Psoas muscle (tissue), 8 donors: ENCODE data around the gene BNIP3. TPM values are rescaled to one million over a fixed set of nuclear protein-coding genes. Genes with fewer than 3 reads are reported as not detected.
A peak's percentile ranks its signal among the peaks of the same experiment; 100 is the strongest.

Experiments used
- ATAC-seq, 4 donors: fragments of 200-7000 bp; cut with Tn5 transposase; one replicate each; pipeline ENCODE4 v1.9.1; 2020; ENCODE audit warnings: moderate library complexity in 3 of 4, mild to moderate bottlenecking in 2 of 4
- DNase-seq, 2 donors: peaks; one replicate each; pipeline ENCODE4 v3.0.0-alpha.2; 2020
- H3K27ac ChIP-seq: fragments of 200-600 bp; one replicate; pipeline ENCODE4 v1.8.0; 2022
- H3K27me3 ChIP-seq, 3 donors: fragments of 200-600 bp in 1 of 3; one replicate each; pipeline versions ENCODE4 v1.6.1 to v1.8.0; 2013 to 2022; ENCODE audit warnings: low read length in 2 of 3, mild to moderate bottlenecking in 2 of 3, moderate library complexity in 1 of 3; ENCODE audit not compliant: insufficient read depth in 3 of 3
- H3K36me3 ChIP-seq, 2 donors: fragments of 200-600 bp in 1 of 2; one replicate each; pipeline versions ENCODE4 v1.6.1 to v1.8.0; 2013 to 2022; ENCODE audit warnings: low read depth in 1 of 2, mild to moderate bottlenecking in 1 of 2, moderate library complexity in 1 of 2; ENCODE audit not compliant: insufficient read depth in 1 of 2
- H3K4me1 ChIP-seq: fragments of 200-600 bp; one replicate; pipeline ENCODE4 v1.8.0; 2022
- H3K4me3 ChIP-seq: fragments of 200-600 bp; one replicate; pipeline ENCODE4 v1.8.0; 2022; ENCODE audit warnings: mild to moderate bottlenecking
- H3K9me3 ChIP-seq: fragments of 200-600 bp; one replicate; pipeline ENCODE4 v1.8.0; 2022
- CTCF ChIP-seq: fragments of 200-600 bp; IDR thresholded peaks from one replicate; pipeline ENCODE4 v1.8.0; 2022; ENCODE audit warnings: antibody characterized with exemption
- WGBS, 3 donors: extraction: QIAGEN DNeasy Blood & Tissue Kit; methylation state at CpG; one replicate each; pipeline versions ENCODE4 v1.1.6 to v1.1.7; 2013; 5-methylcytosine and 5-hydroxymethylcytosine counted together
- intact Hi-C, 2 donors: fragments of 100-400 bp; cut with DNase I; formaldehyde crosslinking; loops; one replicate each; pipeline versions ENCODE4 v1.11.0 to v1.14.2; 2022
- polyA plus RNA-seq, 3 donors: library from polyadenylated mRNA; stranded (reverse); fragments of 200-250 nt; gene quantifications; one replicate each; pipeline ENCODE4 v1.2.3, GENCODE V29; 2013
- total RNA-seq, 4 donors: library from RNA; stranded (reverse); fragmentation: NEBNext Ultra II Directional in 2 of 4; extraction: Animal tissue kit (Norgen Biotek cat#: 25700) in 2 of 4; gene quantifications; one replicate each; pipeline versions ENCODE4 v1.2.1 to v1.2.4, GENCODE V29; 2021 to 2023
- donor health status: healthy with polysubstance abuse.
- donor health status: DM: no; HTN: no; CAD: no; lungs with moderate emphysema.
- donor health status: Bipolar disorder and iron deficiency.
- donor health status: healthy.
- donor health status: DM: yes; HTN: yes; CAD: no.
- donor health status: DM: no; HTN: no; CAD: no.
- donor health status: DM: no; HTN: no; CAD: no.
- donor health status: DM: yes; HTN: yes; CAD: no.

Gene BNIP3
- total and polyA plus RNA-seq, 7 donors: 85.9 to 210 (median 149) TPM

- H3K9me3 ChIP-seq: no peaks in the 10 kb centered on the region
- intact Hi-C loops: no loop called here
- DNase-seq (peak in 1 of 2 donors; percentile 70), ATAC-seq (peak; percentile 58 to 83 (median 74))
- peaks cover 49% of the 10 kb centered on the region for H3K4me1 ChIP-seq
- peak overlapping the region; percentile 31 for H3K27ac ChIP-seq
- 54 to 67% (median 59%) methylated on average over 34 of the region's 34 CpGs for WGBS, 3 donors
- no peak overlapping the region for H3K4me3 ChIP-seq
- no peak for TF ChIP-seq CTCF
- H3K27me3 ChIP-seq: no peaks in the 10 kb centered on the region
- peaks cover 0 to 50% of the 10 kb centered on the region in 2 donors for H3K36me3 ChIP-seq
Measured at GRCh38 chr10:131973160-131973951, 8.4 kb downstream of the BNIP3 start.

GRCh38 chr10:131972474-131973071 lies 9.2 kb downstream of the BNIP3 start:
- Histone ChIP-seq H3K4me1 (peaks cover 45% of the 10 kb centered on the region), H3K27ac (peak overlapping the region; percentile 21), H3K9me3 (no peaks in the 10 kb centered on the region), H3K36me3 (peaks cover 0 to 57% of the 10 kb centered on the region in 2 donors), H3K4me3 (no peak overlapping the region), H3K27me3 (no peaks in the 10 kb centered on the region)
- DNase-seq (peak; percentile 60 to 83), ATAC-seq (peak; percentile 25 to 48 (median 35))
- 41 to 49% (median 46%) methylated on average over 11 of the region's 11 CpGs for WGBS, 3 donors
- no peak for TF ChIP-seq CTCF
- intact Hi-C loops: no loop called here

GRCh38 chr10:131971591-131971990 lies 10.1 kb downstream of the BNIP3 start:
- ATAC-seq (no peak), DNase-seq (no peak)
- Histone ChIP-seq H3K36me3 (peaks cover 0 to 63% of the 10 kb centered on the region in 2 donors), H3K9me3 (no peaks in the 10 kb centered on the region), H3K4me3 (no peak overlapping the region), H3K4me1 (peaks cover 41% of the 10 kb centered on the region), H3K27me3 (no peaks in the 10 kb centered on the region), H3K27ac (no peak overlapping the region)
- intact Hi-C loops: no loop called here
- 89 to 94% (median 92%) methylated on average over 7 of the region's 7 CpGs for WGBS, 3 donors
- TF ChIP-seq CTCF: no peak

GRCh38 chr10:131970946-131971345 lies 10.8 kb downstream of the BNIP3 start:
- ATAC-seq: no peak
- intact Hi-C loops: no loop called here
- peaks cover 35% of the 10 kb centered on the region for H3K4me1 ChIP-seq
- H3K27ac ChIP-seq: no peak overlapping the region
- no peak overlapping the region for H3K4me3 ChIP-seq
- DNase-seq: no peak
- H3K36me3 ChIP-seq: peaks cover 0 to 69% of the 10 kb centered on the region in 2 donors
- no peak for TF ChIP-seq CTCF
- no peaks in the 10 kb centered on the region for H3K9me3 ChIP-seq
- 89 to 95% (median 94%) methylated on average over 18 of the region's 18 CpGs for WGBS, 3 donors
- H3K27me3 ChIP-seq: no peaks in the 10 kb centered on the region
